GM19395 (cell line): Measurements from ENCODE around the gene CWC27.
"Not testable (repeated sequence)": the region's sequence is repeated elsewhere in the genome, so short reads cannot be mapped to it uniquely, and the experiment has no call there.

Experiments used
- ATAC-seq: cut with Tn5 transposase; IDR thresholded peaks from one replicate; pipeline ENCODE4 v1.9.1; 2021; ENCODE audit warnings: mild to moderate bottlenecking, moderate library complexity; ENCODE audit not compliant: unreplicated experiment

CWC27 gene

GRCh38 chr5:64788156-64788555 is 19.4 kb downstream of the CWC27 start:
- no peak for ATAC-seq

GRCh38 chr5:64789457-64789856 is 20.7 kb downstream of the CWC27 start:
- no peak for ATAC-seq

GRCh38 chr5:64790210-64790609 is 21.5 kb downstream of the CWC27 start:
- no peak for ATAC-seq

- no peak for ATAC-seq
These were observed 23.7 kb downstream of the CWC27 start for GRCh38 chr5:64792469-64792868.

- no peak for ATAC-seq
These were observed 25.5 kb downstream of the CWC27 start for GRCh38 chr5:64794053-64794770.

- no peak for ATAC-seq
These were observed 27.6 kb downstream of the CWC27 start for GRCh38 chr5:64796301-64796700.

GRCh38 chr5:64800926-64801325 is 32.2 kb downstream of the CWC27 start:
- no peak for ATAC-seq

- ATAC-seq, result no peak
These were observed 37.8 kb downstream of the CWC27 start for GRCh38 chr5:64806537-64806936.

GRCh38 chr5:64807520-64807919 is 38.8 kb downstream of the CWC27 start:
- no peak for ATAC-seq

- ATAC-seq, result no peak
These were observed 42.4 kb downstream of the CWC27 start for GRCh38 chr5:64811050-64811640.

GRCh38 chr5:64814073-64814472 is 45.3 kb downstream of the CWC27 start:
- ATAC-seq, result peak; percentile 96

GRCh38 chr5:64818245-64818644 is 49.5 kb downstream of the CWC27 start:
- no peak for ATAC-seq

GRCh38 chr5:64819345-64819744 is 50.6 kb downstream of the CWC27 start:
- ATAC-seq, result not testable (repeated sequence)

- no peak for ATAC-seq
These were observed 53.6 kb downstream of the CWC27 start for GRCh38 chr5:64822320-64822719.

- ATAC-seq, result no peak
These were observed 57.8 kb downstream of the CWC27 start for GRCh38 chr5:64826541-64826940.

- ATAC-seq, result no peak
These were observed 59.0 kb downstream of the CWC27 start for GRCh38 chr5:64827703-64828102.

GRCh38 chr5:64830650-64831049 is 61.9 kb downstream of the CWC27 start:
- ATAC-seq, result not testable (repeated sequence)

- ATAC-seq, result no peak
These were observed 63.3 kb downstream of the CWC27 start for GRCh38 chr5:64831996-64832395.

GRCh38 chr5:64834037-64834436 is 65.3 kb downstream of the CWC27 start:
- no peak for ATAC-seq

GRCh38 chr5:64834611-64835010 is 65.9 kb downstream of the CWC27 start:
- no peak for ATAC-seq

GRCh38 chr5:64835266-64835665 is 66.5 kb downstream of the CWC27 start:
- no peak for ATAC-seq

GRCh38 chr5:64836190-64836755 is 67.5 kb downstream of the CWC27 start:
- no peak for ATAC-seq
